GM12891 (cell line): ENCODE measurements around the gene MAF.

Experiments
- POLR2A ChIP-seq: IDR thresholded peaks from 2 replicates; pipeline ENCODE4 v1.6.1; 2011; ENCODE audit warnings: low read depth, low read length, control low read depth
- POLR2AphosphoS5 ChIP-seq: IDR thresholded peaks from 2 replicates; pipeline ENCODE4 v1.6.1; 2011; ENCODE audit warnings: low read depth, low read length, control low read depth
- POU2F2 ChIP-seq: IDR thresholded peaks from 2 replicates; pipeline ENCODE4 v1.6.1; 2011; ENCODE audit warnings: low read depth, mild to moderate bottlenecking, control low read depth, low read length, moderate library complexity
- TAF1 ChIP-seq: IDR thresholded peaks from 2 replicates; pipeline ENCODE4 v1.6.1; 2011; ENCODE audit warnings: low read depth, low read length, control low read depth

- TF ChIP-seq POLR2AphosphoS5 (no peak), POLR2A (no peak), TAF1 (no peak), POU2F2 (no peak)
Measured at GRCh38 chr16:79621027-79621426, 20.5 kb upstream of the MAF start.
